ENCODE results near the gene CTNNBL1.
"Not testable (repeated sequence)": the region's sequence is repeated elsewhere in the genome, so short reads cannot be mapped to it uniquely, and the experiment has no call there.

The CTNNBL1 gene

GRCh38 chr20:37679751-37680150, 14.1 kb upstream of the CTNNBL1 start:
- not testable (repeated sequence) for DNase-seq

- DNase-seq = peak; percentile 15
Observed at GRCh38 chr20:37680420-37680819, 13.4 kb upstream of the CTNNBL1 start.

DNA sequence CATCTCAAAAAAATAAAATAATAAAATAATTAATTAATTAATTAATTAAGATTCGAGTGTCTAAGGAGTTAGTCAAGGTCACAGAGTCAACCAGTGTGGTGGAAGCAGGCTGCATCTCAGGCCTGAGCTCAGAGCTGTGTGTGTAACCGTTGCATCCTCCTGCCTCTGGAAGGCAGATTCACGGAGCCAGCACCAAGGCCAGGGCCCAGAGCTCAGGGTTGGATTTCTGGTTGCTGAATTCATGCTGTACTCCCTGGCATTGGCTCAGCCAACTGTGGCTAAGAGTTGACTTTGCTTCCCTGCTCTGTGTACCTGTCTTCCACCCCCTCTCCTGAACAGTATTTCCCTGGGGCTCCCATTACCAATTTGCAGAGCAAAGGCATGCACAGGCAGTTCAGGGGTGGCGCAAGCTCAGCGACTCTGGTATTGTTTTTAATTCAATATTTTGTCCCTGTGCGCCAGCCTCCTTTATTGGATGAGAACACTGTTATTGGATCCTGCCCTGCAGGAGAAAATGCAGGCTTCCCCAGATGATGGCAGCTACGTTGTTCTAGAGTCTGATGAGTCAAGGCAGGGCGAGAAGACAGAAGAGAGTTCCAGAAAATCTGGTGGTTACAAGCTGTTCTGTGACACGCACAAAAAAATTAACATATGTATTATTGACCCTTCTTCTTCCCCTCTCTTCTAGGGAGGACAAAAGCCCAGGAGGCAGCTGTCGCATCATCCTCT, 12.3 kb upstream of the CTNNBL1 start:
- DNase-seq = no peak

GRCh38 chr20:37683146-37683545, 10.7 kb upstream of the CTNNBL1 start:
- not testable (repeated sequence) for DNase-seq

DNA sequence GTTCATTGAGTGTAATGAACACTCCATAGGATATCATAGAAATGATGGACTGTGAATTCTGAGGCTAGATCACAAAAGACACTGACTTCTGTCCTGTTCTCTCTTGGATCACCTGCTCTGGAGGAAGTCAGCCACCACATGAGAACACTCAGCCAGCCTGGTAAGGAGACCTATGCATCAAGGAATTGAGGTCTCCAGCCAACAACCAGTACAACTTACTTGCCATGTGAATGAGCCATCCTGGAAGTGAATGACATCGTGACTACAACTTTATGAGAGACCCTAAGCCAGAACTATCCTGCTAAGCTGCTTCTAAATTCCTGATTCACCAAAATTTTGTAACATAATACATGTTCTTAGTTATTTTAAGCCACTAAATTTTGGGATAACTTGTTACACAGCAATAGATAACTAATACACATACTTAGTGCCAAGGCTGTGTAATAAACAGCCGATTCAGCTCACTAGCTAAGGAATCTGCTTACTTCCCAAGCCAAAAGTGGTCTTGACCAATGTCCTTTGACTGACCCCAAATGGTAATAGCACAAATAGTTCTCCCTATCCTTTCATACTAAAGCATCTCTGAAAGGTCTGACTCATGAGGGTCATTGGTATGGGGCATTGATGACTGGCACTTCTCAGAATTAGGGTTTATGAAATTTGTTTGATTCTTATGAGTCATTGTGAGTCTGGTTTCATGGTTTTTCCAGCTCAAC, 6.9 kb upstream of the CTNNBL1 start:
- DNase-seq = peak; percentile 72

GRCh38 chr20:37687478-37687805, 6.4 kb upstream of the CTNNBL1 start:
- DNase-seq = no peak

DNA sequence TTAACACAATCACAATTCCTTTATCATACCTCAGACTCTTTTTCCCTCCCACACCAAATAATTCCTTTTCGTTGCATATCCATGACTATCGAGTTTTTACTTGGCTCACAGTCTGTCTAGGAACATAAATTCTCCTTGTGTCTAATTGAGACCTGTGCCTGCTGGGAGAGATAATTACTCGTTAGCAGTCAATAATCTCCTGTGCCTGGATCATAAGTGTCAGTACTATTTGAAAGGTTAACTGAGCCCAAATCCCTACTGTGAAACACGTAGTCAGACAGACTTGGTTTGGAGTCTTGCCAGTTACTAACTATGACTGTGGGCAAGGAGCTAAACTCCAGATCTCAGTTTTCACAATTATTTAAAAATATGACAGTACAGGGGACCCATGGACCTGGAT, 5.7 kb upstream of the CTNNBL1 start:
- no peak for DNase-seq

- DNase-seq = no peak
Observed at GRCh38 chr20:37690626-37691369, 3.0 kb upstream of the CTNNBL1 start.

DNA sequence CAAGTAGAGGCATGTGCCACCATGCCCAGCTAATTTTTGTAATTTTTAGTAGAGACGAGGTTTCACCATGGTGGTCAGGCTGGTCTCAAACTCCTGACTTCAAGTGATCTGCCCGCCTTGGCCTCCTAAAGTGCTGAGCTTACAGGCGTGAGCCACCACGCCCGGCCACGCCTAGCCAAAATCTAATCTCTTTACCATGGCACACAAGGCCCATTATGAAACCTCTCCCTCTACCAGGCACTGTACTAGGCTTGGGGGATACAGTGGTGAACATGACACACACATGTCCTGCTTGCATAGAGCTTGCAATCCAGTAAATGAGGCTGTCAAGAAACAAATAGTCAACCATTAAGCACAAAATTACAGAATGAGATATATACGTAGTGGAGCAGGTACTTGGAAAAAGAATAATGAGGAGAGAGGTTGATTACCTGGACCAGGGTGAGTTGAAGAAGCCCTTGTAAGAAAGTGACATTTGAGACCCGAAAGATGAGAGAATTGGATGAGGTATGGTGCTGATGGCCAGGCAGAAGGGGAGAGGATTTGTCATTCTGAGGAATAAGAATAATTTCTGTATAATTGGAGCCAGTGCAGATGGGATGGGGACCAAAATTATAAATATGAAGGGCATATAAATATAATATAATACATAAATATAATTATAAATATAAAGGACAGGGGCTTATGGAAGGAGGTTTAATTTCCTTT, 1.2 kb upstream of the CTNNBL1 start:
- no peak for DNase-seq

- no peak for DNase-seq
Observed at GRCh38 chr20:37693242-37693634, 592 bp upstream of the CTNNBL1 start.

GRCh38 chr20:37695684-37696342, 2.0 kb downstream of the CTNNBL1 start:
- no peak for DNase-seq

DNA sequence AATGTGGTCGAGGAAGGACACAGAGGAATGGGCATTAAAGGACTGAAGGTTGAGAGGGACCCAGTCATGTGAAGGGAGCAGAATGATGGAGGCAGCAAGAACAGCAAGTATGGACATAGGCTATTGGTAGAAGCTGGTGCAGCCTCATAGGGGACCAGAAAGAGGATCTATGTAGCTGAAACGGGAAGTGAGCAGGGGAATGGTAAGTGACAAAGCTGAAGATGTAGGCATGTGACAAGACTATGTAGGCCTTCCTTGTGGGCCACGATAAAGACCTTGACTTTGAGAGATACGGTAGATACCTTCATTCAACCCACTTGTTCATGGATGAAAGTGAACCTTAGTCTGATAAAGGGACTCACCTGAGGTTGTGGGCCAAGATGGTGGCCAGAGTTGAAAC, 3.5 kb downstream of the CTNNBL1 start:
- DNase-seq = no peak

DNA sequence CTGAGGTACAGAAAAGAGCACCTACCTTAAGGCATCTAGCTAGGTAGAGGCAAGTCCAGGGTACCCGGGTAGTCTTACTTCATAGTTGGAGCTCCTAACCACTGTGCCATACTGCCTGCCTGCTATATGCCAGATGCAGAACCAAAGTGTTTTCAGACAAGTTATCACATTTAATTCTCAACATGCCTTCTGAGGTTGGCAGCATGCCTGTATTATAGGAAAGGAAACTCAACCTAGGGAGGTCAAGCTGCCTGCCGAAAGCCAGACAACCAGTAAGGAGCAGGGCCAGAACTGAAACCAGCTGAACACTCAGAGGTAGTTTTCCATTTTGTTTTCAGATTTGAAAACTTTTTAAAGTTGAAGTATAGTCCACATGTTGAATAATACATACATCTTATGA, 5.4 kb downstream of the CTNNBL1 start:
- DNase-seq = no peak

- no peak for DNase-seq
Observed at GRCh38 chr20:37700301-37700700, 6.5 kb downstream of the CTNNBL1 start.

DNA sequence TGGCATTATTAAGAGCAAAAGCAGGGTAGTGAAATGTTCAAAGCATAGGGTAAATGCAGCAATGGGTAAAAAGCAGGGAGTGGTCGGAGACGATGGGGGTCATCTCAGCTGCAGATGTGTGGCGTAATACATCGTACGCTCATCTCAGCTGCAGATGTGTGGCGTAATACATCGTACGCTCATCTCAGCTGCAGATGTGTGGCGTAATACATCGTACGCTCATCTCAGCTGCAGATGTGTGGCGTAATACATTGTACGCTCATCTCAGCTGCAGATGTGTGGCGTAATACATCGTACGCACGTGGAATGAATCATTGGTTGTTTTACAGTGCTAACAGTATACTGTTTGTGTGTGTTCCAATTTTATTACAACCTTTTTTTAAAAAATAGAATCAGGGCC, 7.8 kb downstream of the CTNNBL1 start:
- peak; percentile 14 for DNase-seq

GRCh38 chr20:37702403-37703034, 8.7 kb downstream of the CTNNBL1 start:
- DNase-seq = no peak

- no peak for DNase-seq
Observed at GRCh38 chr20:37703035-37703845, 9.4 kb downstream of the CTNNBL1 start.

DNA sequence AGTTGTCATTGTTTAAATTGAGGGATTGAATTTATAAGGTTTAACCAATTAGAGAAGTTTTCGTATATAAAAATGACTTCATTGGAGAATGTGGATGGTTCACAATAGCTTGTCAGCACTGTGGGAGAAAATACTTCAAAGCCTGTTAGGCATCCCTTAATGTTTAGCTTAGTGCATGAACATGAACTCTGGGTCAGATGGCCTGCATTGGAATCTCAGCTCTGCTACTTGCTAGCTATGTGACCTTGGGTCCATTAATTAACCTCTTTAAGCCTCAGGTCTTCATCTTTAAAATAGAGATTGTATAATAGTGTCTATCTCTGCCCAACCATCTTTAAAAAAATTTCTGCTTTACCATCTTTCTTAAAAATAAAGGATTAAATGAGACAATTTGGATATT, 11.1 kb downstream of the CTNNBL1 start:
- no peak for DNase-seq

GRCh38 chr20:37706298-37706697, 12.5 kb downstream of the CTNNBL1 start:
- DNase-seq = no peak

DNA sequence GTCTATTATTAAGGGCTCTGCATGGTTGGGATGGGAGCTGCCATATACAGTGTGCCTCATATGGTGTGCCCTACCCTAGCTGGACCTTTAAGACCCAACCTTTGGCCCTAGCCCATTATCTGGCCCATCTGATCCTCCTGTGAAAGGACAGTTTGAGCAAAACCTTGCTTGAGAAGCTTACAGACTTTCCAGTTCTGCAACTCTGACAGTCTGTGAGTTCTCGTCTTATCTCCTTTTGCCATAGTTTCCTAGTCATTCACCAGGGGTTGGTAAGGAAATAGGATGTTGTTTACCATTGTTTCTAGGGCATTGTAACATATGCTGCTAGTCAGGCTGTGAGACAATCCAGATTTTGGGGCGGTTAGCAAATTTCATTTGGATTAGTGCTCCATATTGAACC, 17.2 kb downstream of the CTNNBL1 start:
- no peak for DNase-seq

All from activated CD4-positive, alpha-beta T cell treated with anti-CD3 and anti-CD28 coated beads, Interleukin-10, Interleukin-2, amounts not matched to agents 100 ng/mL and 50 ng/mL, durations not matched to agents 16 hours and 8 hours (primary cell).